AG20443 (cell line): ENCODE measurements around the gene MORN1.

Source experiments
- DNase-seq: peaks from one replicate; pipeline ENCODE4 v3.0.0; 2012; ENCODE audit warnings: low spot score, mixed read lengths

Gene MORN1

GRCh38 chr1:2350911-2351655, 40.3 kb downstream of the MORN1 start:
- DNase-seq: no peak

- DNase-seq: no peak
Measured at GRCh38 chr1:2350501-2350900, 40.9 kb downstream of the MORN1 start.

- no peak for DNase-seq
Measured at GRCh38 chr1:2349806-2350205, 41.5 kb downstream of the MORN1 start.

GRCh38 chr1:2348346-2349325, 42.7 kb downstream of the MORN1 start:
- no peak for DNase-seq

- no peak for DNase-seq
Measured at GRCh38 chr1:2347896-2348295, 43.5 kb downstream of the MORN1 start.

GRCh38 chr1:2347409-2347785, 44.0 kb downstream of the MORN1 start:
- DNase-seq: no peak

- DNase-seq: no peak
Measured at GRCh38 chr1:2346691-2347408, 44.5 kb downstream of the MORN1 start.

GRCh38 chr1:2345297-2346075, 45.9 kb downstream of the MORN1 start:
- DNase-seq: no peak

- no peak for DNase-seq
Measured at GRCh38 chr1:2344744-2345296, 46.5 kb downstream of the MORN1 start.

- DNase-seq: no peak
Measured at GRCh38 chr1:2344121-2344681, 47.2 kb downstream of the MORN1 start.

GRCh38 chr1:2343023-2343935, 48.1 kb downstream of the MORN1 start:
- DNase-seq: no peak

GRCh38 chr1:2342384-2343022, 48.9 kb downstream of the MORN1 start:
- DNase-seq: no peak

- no peak for DNase-seq
Measured at GRCh38 chr1:2341706-2342383, 49.5 kb downstream of the MORN1 start.

GRCh38 chr1:2340918-2341254, 50.5 kb downstream of the MORN1 start:
- no peak for DNase-seq

GRCh38 chr1:2340086-2340917, 51.1 kb downstream of the MORN1 start:
- no peak for DNase-seq

- DNase-seq: no peak
Measured at GRCh38 chr1:2339206-2340085, 51.9 kb downstream of the MORN1 start.

- no peak for DNase-seq
Measured at GRCh38 chr1:2337501-2337900, 53.9 kb downstream of the MORN1 start.
